AG09309 (cell line): ENCODE measurements around the gene CLDN16.

Experiments
- DNase-seq: peaks from one replicate; pipeline ENCODE4 v3.0.0-alpha.2; 2010; ENCODE audit warnings: low read depth
- H3K4me3 ChIP-seq: 2 replicates; pipeline ENCODE4 v1.5.1; 2011; ENCODE audit warnings: mild to moderate bottlenecking, low read depth, low read length, moderate library complexity; ENCODE audit not compliant: control insufficient read depth
- CTCF ChIP-seq: IDR thresholded peaks from 2 replicates; pipeline ENCODE4 v1.5.1; 2011; ENCODE audit warnings: mild to moderate bottlenecking, low read depth, low read length, inconsistent platforms; ENCODE audit not compliant: insufficient read depth, control insufficient read depth; ENCODE audit errors: missing control alignments

The CLDN16 gene

GRCh38 chr3:190429681-190430080 lies 41.7 kb downstream of the CLDN16 start:
- TF ChIP-seq CTCF: no peak
- H3K4me3 ChIP-seq: no peak overlapping the region
- peak; percentile 40 for DNase-seq

- TF ChIP-seq CTCF: no peak
- H3K4me3 ChIP-seq: no peak overlapping the region
- no peak for DNase-seq
Observed at GRCh38 chr3:190430906-190431305, 42.9 kb downstream of the CLDN16 start.

- DNase-seq: no peak
- no peak for TF ChIP-seq CTCF
- no peak overlapping the region for H3K4me3 ChIP-seq
Observed at GRCh38 chr3:190432216-190432615, 44.3 kb downstream of the CLDN16 start.

GRCh38 chr3:190433626-190434025 lies 45.7 kb downstream of the CLDN16 start:
- no peak overlapping the region for H3K4me3 ChIP-seq
- TF ChIP-seq CTCF: no peak
- DNase-seq: no peak

- no peak overlapping the region for H3K4me3 ChIP-seq
- TF ChIP-seq CTCF: no peak
- DNase-seq: no peak
Observed at GRCh38 chr3:190435618-190436017, 47.7 kb downstream of the CLDN16 start.

- TF ChIP-seq CTCF: no peak
- DNase-seq: no peak
- no peak overlapping the region for H3K4me3 ChIP-seq
Observed at GRCh38 chr3:190436331-190436730, 48.4 kb downstream of the CLDN16 start.

GRCh38 chr3:190442240-190442639 lies 54.3 kb downstream of the CLDN16 start:
- H3K4me3 ChIP-seq: no peak overlapping the region
- DNase-seq: no peak
- TF ChIP-seq CTCF: no peak
